GM21529 (cell line): ENCODE data around the gene NWD2.

Source experiments
- ATAC-seq: cut with Tn5 transposase; IDR thresholded peaks from one replicate; pipeline ENCODE4 v1.9.1; 2021; ENCODE audit not compliant: unreplicated experiment

Gene NWD2

GRCh38 chr4:37438564-37439279 is 194.2 kb downstream of the NWD2 start:
- ATAC-seq = no peak

GRCh38 chr4:37439809-37440474 is 195.4 kb downstream of the NWD2 start:
- no peak for ATAC-seq

GRCh38 chr4:37440501-37440900 is 196.0 kb downstream of the NWD2 start:
- no peak for ATAC-seq

- ATAC-seq = no peak
Observed at GRCh38 chr4:37441231-37442061, 196.9 kb downstream of the NWD2 start.

- no peak for ATAC-seq
Observed at GRCh38 chr4:37442062-37442323, 197.4 kb downstream of the NWD2 start.

GRCh38 chr4:37443137-37443536 is 198.6 kb downstream of the NWD2 start:
- ATAC-seq = no peak

- no peak for ATAC-seq
Observed at GRCh38 chr4:37445023-37445422, 200.5 kb downstream of the NWD2 start.

- no peak for ATAC-seq
Observed at GRCh38 chr4:37446016-37446415, 201.5 kb downstream of the NWD2 start.

GRCh38 chr4:37447886-37448285 is 203.3 kb downstream of the NWD2 start:
- no peak for ATAC-seq

- no peak for ATAC-seq
Observed at GRCh38 chr4:37450309-37450708, 205.8 kb downstream of the NWD2 start.

GRCh38 chr4:37450911-37451310 is 206.4 kb downstream of the NWD2 start:
- no peak for ATAC-seq

- no peak for ATAC-seq
Observed at GRCh38 chr4:37451656-37452055, 207.1 kb downstream of the NWD2 start.

- peak; percentile 75 for ATAC-seq
Observed at GRCh38 chr4:37452952-37453280, 208.4 kb downstream of the NWD2 start.

- ATAC-seq = peak; percentile 68
Observed at GRCh38 chr4:37453281-37453998, 208.9 kb downstream of the NWD2 start.

GRCh38 chr4:37453999-37454800 is 209.7 kb downstream of the NWD2 start:
- ATAC-seq = no peak

- ATAC-seq = no peak
Observed at GRCh38 chr4:37455301-37456131, 211.0 kb downstream of the NWD2 start.

GRCh38 chr4:37461801-37462200 is 217.3 kb downstream of the NWD2 start:
- no peak for ATAC-seq

GRCh38 chr4:37463033-37463856 is 218.7 kb downstream of the NWD2 start:
- ATAC-seq = no peak
